Measurements from ENCODE around the gene CEP192.
"Not testable (repeated sequence)": the region's sequence is repeated elsewhere in the genome, so short reads cannot be mapped to it uniquely, and the experiment has no call there.

The CEP192 gene

DNA sequence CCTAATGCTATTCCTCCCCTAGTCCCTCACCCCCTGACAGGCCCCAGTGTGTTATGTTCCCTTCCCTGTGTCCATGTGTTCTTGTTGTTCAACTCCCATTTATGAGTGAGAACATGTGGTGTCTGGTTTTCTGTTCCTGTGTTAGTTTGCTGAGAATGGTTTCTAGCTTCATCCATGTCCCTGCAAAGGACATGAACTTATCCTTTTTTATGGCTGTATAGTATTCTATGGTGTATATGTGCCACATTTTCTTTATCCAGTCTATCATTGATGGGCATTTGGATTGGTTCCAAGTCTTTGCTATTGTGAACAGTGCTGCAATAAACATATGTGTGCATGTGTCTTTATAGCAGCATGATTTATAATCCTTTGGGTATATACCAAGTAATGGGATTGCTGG, 86.9 kb downstream of the CEP192 start:
- H3K36me3 ChIP-seq (ENCODE audit: control insufficient read depth, insufficient read depth, low read length, severe bottlenecking): peaks cover 23% of the 10 kb centered on the region
- H3K9ac ChIP-seq (ENCODE audit: low read length); DNase-seq (ENCODE audit: low read depth); H3K4me3 ChIP-seq (ENCODE audit: low read length); H3K9me3 ChIP-seq (ENCODE audit: control insufficient read depth, low read length); H3K4me1 ChIP-seq (ENCODE audit: control insufficient read depth, insufficient read depth, low read length); H3K27me3 ChIP-seq (replicated peaks; ENCODE audit: control insufficient read depth, insufficient read depth, low read length): not testable (repeated sequence)

DNA sequence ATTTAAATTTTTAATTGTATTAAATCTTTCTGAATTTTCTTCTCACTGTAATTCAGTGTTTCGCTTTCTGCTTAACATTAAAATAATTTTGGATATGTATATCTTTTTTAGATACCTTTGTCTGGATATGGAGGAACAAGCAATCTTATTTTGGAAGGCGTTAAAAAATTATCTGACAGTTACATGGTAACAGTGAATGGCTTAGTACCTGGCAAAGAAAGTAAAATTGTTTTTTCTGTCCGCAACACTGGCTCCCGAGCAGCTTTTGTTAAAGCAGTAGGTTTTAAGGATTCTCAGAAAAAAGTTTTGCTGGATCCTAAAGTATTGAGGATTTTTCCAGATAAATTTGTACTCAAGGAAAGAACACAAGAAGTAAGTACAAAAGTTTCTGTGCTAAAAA, 95.7 kb downstream of the CEP192 start:
- Histone ChIP-seq H3K36me3 (ENCODE audit: control insufficient read depth, insufficient read depth, low read length, severe bottlenecking) (peaks cover 29% of the 10 kb centered on the region), H3K4me1 (ENCODE audit: control insufficient read depth, insufficient read depth, low read length) (no peaks in the 10 kb centered on the region), H3K9ac (ENCODE audit: low read length) (no peak overlapping the region), H3K9me3 (ENCODE audit: control insufficient read depth, low read length) (no peaks in the 10 kb centered on the region), H3K4me3 (ENCODE audit: low read length) (no peak overlapping the region), H3K27me3 (replicated peaks; ENCODE audit: control insufficient read depth, insufficient read depth, low read length) (no peaks in the 10 kb centered on the region)
- DNase-seq (ENCODE audit: low read depth): no peak

DNA sequence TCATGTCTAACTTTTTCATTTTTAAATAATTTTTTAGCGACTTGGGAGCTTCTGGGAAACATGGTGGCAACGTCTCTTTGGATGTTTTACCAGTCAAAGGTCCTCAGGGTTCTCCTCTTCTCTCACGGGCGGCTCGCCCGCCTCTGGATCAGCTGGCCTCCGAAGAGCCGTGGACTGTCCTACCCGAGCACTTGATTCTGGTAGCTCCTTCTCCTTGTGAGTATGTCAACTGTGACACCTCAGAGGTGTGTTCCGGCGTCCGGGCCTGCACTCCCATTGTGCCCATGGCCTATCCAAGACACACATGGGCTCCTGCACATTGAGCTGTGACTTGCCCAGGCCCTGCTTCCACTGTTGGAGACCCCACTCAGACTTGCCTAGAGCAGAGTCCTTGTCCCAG, 104.3 kb downstream of the CEP192 start:
- Histone ChIP-seq H3K9ac (ENCODE audit: low read length) (no peak overlapping the region), H3K4me1 (ENCODE audit: control insufficient read depth, insufficient read depth, low read length) (no peaks in the 10 kb centered on the region), H3K4me3 (ENCODE audit: low read length) (no peak overlapping the region), H3K9me3 (ENCODE audit: control insufficient read depth, low read length) (no peaks in the 10 kb centered on the region), H3K36me3 (ENCODE audit: control insufficient read depth, insufficient read depth, low read length, severe bottlenecking) (peaks cover 62% of the 10 kb centered on the region), H3K27me3 (replicated peaks; ENCODE audit: control insufficient read depth, insufficient read depth, low read length) (no peaks in the 10 kb centered on the region)
- DNase-seq (ENCODE audit: low read depth): no peak

DNA sequence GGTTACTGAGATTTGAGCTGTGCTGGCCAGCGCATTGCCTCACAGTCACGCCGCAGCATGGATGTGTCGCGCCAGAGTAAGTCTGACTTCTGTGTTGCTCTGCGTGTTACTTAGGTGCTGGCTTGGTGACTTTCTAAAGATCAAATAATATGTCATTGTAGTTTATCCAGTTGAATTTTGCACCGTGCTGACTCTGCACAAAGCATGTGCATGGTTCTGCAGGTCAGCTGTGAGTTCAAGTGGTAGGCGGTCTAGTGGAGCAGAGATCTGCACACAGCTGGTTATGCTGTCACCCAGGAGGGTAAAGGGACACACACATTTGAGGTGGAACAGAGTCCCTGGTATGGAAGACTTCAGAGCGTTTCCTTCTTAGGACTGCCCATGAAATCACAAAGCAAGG, 105.1 kb downstream of the CEP192 start:
- no peaks in the 10 kb centered on the region for H3K4me1 ChIP-seq (ENCODE audit: control insufficient read depth, insufficient read depth, low read length)
- H3K4me3 ChIP-seq (ENCODE audit: low read length): no peak overlapping the region
- peaks cover 62% of the 10 kb centered on the region for H3K36me3 ChIP-seq (ENCODE audit: control insufficient read depth, insufficient read depth, low read length, severe bottlenecking)
- no peaks in the 10 kb centered on the region for H3K27me3 ChIP-seq (replicated peaks; ENCODE audit: control insufficient read depth, insufficient read depth, low read length)
- H3K9ac ChIP-seq (ENCODE audit: low read length): no peak overlapping the region
- no peaks in the 10 kb centered on the region for H3K9me3 ChIP-seq (ENCODE audit: control insufficient read depth, low read length)
- no peak for DNase-seq (ENCODE audit: low read depth)

DNA sequence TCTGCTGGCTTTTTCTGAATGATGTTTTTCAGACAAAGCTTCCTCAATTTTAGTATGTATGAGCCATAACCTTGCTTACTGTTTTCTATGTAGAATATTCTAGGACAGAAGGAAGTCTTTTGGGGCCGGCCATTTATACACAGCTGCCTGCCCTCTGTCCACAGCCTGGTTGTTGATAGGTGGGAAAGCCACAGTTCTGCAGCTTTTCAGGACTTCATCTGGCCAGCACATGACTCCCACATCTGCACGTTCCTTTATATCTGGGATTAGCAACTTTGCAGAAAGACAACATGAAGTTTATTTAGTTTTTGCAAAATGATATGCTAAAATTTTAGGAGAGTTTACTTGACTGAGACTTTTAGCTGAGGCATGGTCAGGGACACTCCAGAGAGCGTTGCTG, 105.6 kb downstream of the CEP192 start:
- H3K9me3 ChIP-seq (ENCODE audit: control insufficient read depth, low read length): no peaks in the 10 kb centered on the region
- no peak overlapping the region for H3K9ac ChIP-seq (ENCODE audit: low read length)
- no peak overlapping the region for H3K4me3 ChIP-seq (ENCODE audit: low read length)
- DNase-seq (ENCODE audit: low read depth): no peak
- no peaks in the 10 kb centered on the region for H3K27me3 ChIP-seq (replicated peaks; ENCODE audit: control insufficient read depth, insufficient read depth, low read length)
- peaks cover 65% of the 10 kb centered on the region for H3K36me3 ChIP-seq (ENCODE audit: control insufficient read depth, insufficient read depth, low read length, severe bottlenecking)
- H3K4me1 ChIP-seq (ENCODE audit: control insufficient read depth, insufficient read depth, low read length): no peaks in the 10 kb centered on the region

DNA sequence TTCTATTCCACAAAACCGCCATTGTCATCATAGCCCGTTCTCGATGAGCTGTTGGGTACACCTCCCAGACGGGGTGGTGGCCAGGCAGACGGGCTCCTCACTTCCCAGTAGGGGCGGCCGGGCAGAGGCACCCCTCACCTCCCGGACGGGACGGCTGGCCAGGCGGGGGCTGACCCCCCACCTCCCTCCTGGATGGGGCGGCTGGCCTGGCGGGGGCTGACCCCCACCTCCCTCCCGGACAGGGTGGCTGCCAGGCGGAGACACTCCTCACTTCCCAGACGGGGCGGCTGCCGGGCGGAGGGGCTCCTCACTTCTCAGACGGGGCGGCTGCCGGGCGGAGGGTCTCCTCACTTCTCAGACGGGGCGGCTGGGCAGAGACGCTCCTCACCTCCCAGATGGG, 106.9 kb downstream of the CEP192 start:
- not testable (repeated sequence) for H3K4me3 ChIP-seq (ENCODE audit: low read length); H3K4me1 ChIP-seq (ENCODE audit: control insufficient read depth, insufficient read depth, low read length); H3K9me3 ChIP-seq (ENCODE audit: control insufficient read depth, low read length); DNase-seq (ENCODE audit: low read depth); H3K9ac ChIP-seq (ENCODE audit: low read length); H3K27me3 ChIP-seq (replicated peaks; ENCODE audit: control insufficient read depth, insufficient read depth, low read length)
- peaks cover 69% of the 10 kb centered on the region for H3K36me3 ChIP-seq (ENCODE audit: control insufficient read depth, insufficient read depth, low read length, severe bottlenecking)

DNA sequence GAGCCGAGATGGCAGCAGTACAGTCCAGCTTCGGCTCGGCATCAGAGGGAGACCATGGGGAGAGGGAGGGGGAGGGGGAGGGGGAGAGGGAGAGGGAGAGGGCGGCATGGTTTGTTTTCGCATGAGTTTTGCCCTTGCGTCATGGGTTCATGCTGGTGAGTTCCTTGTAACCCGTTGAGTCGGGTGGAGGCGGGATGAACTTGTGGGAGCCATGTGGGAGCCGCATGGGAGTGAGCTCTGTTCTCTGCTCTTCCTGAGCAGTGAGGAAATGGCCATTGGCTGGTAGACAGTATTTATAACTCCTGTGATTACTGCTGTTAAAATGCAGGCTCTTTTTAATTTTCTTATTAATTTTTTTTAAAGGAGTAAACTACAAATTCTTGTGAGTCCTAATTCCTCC, 108.0 kb downstream of the CEP192 start:
- Histone ChIP-seq H3K9me3 (ENCODE audit: control insufficient read depth, low read length) (no peaks in the 10 kb centered on the region), H3K4me1 (ENCODE audit: control insufficient read depth, insufficient read depth, low read length) (no peaks in the 10 kb centered on the region), H3K27me3 (replicated peaks; ENCODE audit: control insufficient read depth, insufficient read depth, low read length) (no peaks in the 10 kb centered on the region), H3K36me3 (ENCODE audit: control insufficient read depth, insufficient read depth, low read length, severe bottlenecking) (peaks cover 70% of the 10 kb centered on the region), H3K4me3 (ENCODE audit: low read length) (no peak overlapping the region), H3K9ac (ENCODE audit: low read length) (no peak overlapping the region)
- DNase-seq (ENCODE audit: low read depth): no peak

DNA sequence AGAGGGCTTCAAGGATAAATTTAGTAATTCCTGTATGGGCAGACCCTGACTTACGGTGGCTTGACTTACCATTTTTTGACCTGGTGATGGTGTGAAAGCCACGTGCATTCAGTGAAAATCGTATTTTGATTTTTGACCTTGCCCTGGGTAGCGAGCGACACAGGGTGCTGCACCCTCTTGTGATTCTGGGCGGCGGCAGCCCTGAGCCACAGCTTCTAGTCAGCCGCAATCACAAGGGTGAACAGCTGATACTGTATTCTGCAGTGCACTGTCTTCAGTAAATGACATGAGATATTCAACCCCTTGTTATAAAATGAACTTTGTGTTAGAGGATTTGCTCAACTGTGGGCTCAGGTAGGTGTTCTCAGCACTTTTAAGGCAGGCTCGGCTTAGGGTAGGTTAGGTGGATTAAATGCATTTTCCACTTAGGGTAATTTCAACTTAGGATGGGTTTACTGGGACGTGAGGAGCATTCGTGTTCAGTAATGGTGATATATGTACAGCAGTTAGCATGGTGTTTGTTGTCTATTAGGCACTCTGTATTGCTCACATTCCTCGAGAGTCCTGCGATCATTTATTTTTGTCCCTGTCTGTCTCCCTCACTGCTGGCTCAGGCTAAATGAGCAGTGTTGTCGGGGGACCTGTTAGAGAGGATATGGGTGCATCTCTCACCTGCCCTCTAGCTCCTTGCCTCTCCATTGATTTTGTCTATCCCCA, 109.9 kb downstream of the CEP192 start:
- H3K4me1 ChIP-seq (ENCODE audit: control insufficient read depth, insufficient read depth, low read length): no peaks in the 10 kb centered on the region
- H3K9me3 ChIP-seq (ENCODE audit: control insufficient read depth, low read length): no peaks in the 10 kb centered on the region
- no peak overlapping the region for H3K4me3 ChIP-seq (ENCODE audit: low read length)
- H3K9ac ChIP-seq (ENCODE audit: low read length): no peak overlapping the region
- no peaks in the 10 kb centered on the region for H3K27me3 ChIP-seq (replicated peaks; ENCODE audit: control insufficient read depth, insufficient read depth, low read length)
- no peak for DNase-seq (ENCODE audit: low read depth)
- H3K36me3 ChIP-seq (ENCODE audit: control insufficient read depth, insufficient read depth, low read length, severe bottlenecking): peaks cover 78% of the 10 kb centered on the region

DNA sequence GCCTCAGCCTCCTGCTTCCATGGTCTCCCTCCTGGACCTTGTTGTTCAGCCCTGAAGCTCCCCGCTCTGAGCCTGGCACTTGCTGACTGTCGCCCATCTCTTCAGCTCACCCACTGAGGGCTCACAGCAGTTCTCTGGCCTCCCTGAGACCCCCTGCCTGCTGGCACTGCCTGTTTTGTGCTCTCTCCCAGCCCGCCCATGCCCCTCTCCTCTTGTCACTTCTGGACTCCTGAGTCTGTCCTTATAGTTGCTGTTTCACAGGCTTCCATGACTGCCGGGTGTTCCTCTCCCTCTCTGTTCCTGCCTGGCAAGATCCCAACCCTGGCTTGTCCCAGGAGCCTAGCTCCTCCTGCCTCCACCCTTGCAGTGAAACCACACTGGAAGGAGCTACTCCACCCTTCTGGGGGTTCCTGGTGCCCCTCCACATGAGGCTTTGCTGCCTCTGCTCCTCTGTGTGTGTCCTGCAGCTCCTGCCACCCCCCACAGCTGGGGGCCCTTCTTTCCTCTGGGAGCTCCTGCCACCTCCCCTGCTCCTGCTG, 110.6 kb downstream of the CEP192 start:
- Histone ChIP-seq H3K4me1 (ENCODE audit: control insufficient read depth, insufficient read depth, low read length) (no peaks in the 10 kb centered on the region), H3K4me3 (ENCODE audit: low read length) (no peak overlapping the region), H3K27me3 (replicated peaks; ENCODE audit: control insufficient read depth, insufficient read depth, low read length) (no peaks in the 10 kb centered on the region), H3K36me3 (ENCODE audit: control insufficient read depth, insufficient read depth, low read length, severe bottlenecking) (peaks cover 78% of the 10 kb centered on the region), H3K9ac (ENCODE audit: low read length) (no peak overlapping the region), H3K9me3 (ENCODE audit: control insufficient read depth, low read length) (no peaks in the 10 kb centered on the region)
- no peak for DNase-seq (ENCODE audit: low read depth)

DNA sequence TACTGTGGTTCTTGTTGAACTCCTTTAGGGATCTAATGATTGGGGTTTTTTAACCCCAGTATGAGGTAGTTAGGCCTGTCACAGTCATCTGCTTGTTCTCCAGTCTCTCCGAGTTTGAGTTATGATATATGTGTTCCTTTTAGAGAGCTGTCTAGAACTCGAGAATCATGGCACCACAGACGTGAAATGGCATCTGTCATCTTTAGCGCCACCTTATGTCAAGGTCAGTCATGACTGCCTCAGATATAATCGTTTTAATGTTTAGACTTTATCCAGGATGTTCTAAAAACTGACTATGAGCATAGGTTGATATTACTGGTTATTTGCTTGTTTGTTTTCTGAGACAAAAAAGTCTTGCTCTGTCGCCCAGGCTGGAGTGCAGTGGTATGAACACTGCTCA, 112.2 kb downstream of the CEP192 start:
- Histone ChIP-seq H3K9me3 (ENCODE audit: control insufficient read depth, low read length) (no peaks in the 10 kb centered on the region), H3K27me3 (replicated peaks; ENCODE audit: control insufficient read depth, insufficient read depth, low read length) (no peaks in the 10 kb centered on the region), H3K9ac (ENCODE audit: low read length) (no peak overlapping the region), H3K4me1 (ENCODE audit: control insufficient read depth, insufficient read depth, low read length) (no peaks in the 10 kb centered on the region), H3K4me3 (ENCODE audit: low read length) (no peak overlapping the region), H3K36me3 (ENCODE audit: control insufficient read depth, insufficient read depth, low read length, severe bottlenecking) (peaks cover 81% of the 10 kb centered on the region)
- DNase-seq (ENCODE audit: low read depth): no peak

DNA sequence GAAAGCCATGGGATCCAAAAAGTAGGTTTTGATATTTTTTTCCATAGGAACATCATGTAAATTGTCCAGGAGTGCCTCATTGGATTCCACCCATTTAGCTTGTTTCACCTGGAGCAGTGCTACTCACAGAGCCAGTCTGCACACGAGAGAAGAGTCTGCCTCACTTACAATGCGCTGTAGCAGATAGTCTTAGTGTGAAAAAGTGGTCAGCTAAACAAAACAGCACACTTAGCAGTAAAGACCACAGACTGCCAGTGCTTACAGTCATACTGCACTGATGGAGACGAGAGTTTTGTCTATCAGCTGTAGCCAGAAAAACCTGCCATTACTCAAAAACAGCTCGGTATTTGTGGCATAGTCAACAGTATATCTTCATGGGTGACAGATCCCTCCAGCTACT, 113.9 kb downstream of the CEP192 start:
- no peaks in the 10 kb centered on the region for H3K27me3 ChIP-seq (replicated peaks; ENCODE audit: control insufficient read depth, insufficient read depth, low read length)
- H3K4me3 ChIP-seq (ENCODE audit: low read length): no peak overlapping the region
- no peaks in the 10 kb centered on the region for H3K9me3 ChIP-seq (ENCODE audit: control insufficient read depth, low read length)
- H3K9ac ChIP-seq (ENCODE audit: low read length): no peak overlapping the region
- peaks cover 85% of the 10 kb centered on the region for H3K36me3 ChIP-seq (ENCODE audit: control insufficient read depth, insufficient read depth, low read length, severe bottlenecking)
- no peak for DNase-seq (ENCODE audit: low read depth)
- H3K4me1 ChIP-seq (ENCODE audit: control insufficient read depth, insufficient read depth, low read length): no peaks in the 10 kb centered on the region

DNA sequence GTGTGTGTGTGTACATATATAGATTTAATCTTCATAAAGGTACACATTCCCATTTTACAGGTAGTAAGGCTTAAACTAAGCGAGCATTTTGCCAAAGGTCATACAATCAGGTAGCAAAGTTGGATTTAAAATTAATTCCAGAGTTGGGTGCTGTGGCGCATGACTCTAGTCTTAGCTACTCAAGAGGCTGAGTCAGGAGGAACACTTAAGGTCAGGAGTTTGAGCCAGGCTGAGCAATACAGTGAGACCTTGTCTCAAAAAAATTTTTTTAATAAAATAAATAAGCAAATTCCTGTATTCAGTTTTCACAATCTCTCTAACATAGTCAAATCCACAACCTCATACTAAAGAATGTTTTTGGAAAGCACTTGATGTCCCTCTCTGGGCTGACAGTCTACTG, 115.9 kb downstream of the CEP192 start:
- no peaks in the 10 kb centered on the region for H3K9me3 ChIP-seq (ENCODE audit: control insufficient read depth, low read length)
- H3K4me1 ChIP-seq (ENCODE audit: control insufficient read depth, insufficient read depth, low read length): no peaks in the 10 kb centered on the region
- DNase-seq (ENCODE audit: low read depth): peak; percentile 25
- H3K27me3 ChIP-seq (replicated peaks; ENCODE audit: control insufficient read depth, insufficient read depth, low read length): no peaks in the 10 kb centered on the region
- no peak overlapping the region for H3K9ac ChIP-seq (ENCODE audit: low read length)
- H3K4me3 ChIP-seq (ENCODE audit: low read length): no peak overlapping the region
- peaks cover 71% of the 10 kb centered on the region for H3K36me3 ChIP-seq (ENCODE audit: control insufficient read depth, insufficient read depth, low read length, severe bottlenecking)
